Measurements from ENCODE around the gene SLC2A10.

DNA sequence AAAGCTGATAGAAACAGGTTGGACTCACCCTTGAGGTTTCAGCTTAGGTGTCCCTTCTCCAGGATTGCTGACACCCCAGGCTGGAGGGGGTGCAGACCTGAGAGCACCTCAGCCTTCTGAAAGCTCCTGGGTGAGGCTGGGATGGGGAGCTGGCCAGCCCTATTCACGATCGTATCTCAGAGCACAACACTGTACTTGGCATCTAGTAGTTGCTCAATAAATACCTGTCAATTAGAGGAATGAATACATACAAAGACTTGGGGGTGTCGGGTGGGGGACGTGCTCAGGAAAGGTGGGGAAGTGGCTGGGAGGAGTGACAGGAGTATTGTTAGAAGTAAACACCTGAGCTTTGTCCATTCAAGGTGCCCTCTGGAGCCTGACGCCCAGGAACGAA, 61.7 kb downstream of the SLC2A10 start:
- TF ChIP-seq, protein P1, sequence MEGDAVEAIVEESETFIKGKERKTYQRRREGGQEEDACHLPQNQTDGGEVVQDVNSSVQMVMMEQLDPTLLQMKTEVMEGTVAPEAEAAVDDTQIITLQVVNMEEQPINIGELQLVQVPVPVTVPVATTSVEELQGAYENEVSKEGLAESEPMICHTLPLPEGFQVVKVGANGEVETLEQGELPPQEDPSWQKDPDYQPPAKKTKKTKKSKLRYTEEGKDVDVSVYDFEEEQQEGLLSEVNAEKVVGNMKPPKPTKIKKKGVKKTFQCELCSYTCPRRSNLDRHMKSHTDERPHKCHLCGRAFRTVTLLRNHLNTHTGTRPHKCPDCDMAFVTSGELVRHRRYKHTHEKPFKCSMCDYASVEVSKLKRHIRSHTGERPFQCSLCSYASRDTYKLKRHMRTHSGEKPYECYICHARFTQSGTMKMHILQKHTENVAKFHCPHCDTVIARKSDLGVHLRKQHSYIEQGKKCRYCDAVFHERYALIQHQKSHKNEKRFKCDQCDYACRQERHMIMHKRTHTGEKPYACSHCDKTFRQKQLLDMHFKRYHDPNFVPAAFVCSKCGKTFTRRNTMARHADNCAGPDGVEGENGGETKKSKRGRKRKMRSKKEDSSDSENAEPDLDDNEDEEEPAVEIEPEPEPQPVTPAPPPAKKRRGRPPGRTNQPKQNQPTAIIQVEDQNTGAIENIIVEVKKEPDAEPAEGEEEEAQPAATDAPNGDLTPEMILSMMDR (IDR thresholded peaks at IDR 0.05): no peak
- TF ChIP-seq SIN3A (IDR thresholded peaks at IDR 0.05; ENCODE audit: borderline replicate concordance, insufficient read depth, low read depth, low read length): no peak
- TF ChIP-seq POLR2AphosphoS5 (IDR thresholded peaks at IDR 0.05; ENCODE audit: low read depth, low read length): no peak
- TF ChIP-seq, protein P2, sequence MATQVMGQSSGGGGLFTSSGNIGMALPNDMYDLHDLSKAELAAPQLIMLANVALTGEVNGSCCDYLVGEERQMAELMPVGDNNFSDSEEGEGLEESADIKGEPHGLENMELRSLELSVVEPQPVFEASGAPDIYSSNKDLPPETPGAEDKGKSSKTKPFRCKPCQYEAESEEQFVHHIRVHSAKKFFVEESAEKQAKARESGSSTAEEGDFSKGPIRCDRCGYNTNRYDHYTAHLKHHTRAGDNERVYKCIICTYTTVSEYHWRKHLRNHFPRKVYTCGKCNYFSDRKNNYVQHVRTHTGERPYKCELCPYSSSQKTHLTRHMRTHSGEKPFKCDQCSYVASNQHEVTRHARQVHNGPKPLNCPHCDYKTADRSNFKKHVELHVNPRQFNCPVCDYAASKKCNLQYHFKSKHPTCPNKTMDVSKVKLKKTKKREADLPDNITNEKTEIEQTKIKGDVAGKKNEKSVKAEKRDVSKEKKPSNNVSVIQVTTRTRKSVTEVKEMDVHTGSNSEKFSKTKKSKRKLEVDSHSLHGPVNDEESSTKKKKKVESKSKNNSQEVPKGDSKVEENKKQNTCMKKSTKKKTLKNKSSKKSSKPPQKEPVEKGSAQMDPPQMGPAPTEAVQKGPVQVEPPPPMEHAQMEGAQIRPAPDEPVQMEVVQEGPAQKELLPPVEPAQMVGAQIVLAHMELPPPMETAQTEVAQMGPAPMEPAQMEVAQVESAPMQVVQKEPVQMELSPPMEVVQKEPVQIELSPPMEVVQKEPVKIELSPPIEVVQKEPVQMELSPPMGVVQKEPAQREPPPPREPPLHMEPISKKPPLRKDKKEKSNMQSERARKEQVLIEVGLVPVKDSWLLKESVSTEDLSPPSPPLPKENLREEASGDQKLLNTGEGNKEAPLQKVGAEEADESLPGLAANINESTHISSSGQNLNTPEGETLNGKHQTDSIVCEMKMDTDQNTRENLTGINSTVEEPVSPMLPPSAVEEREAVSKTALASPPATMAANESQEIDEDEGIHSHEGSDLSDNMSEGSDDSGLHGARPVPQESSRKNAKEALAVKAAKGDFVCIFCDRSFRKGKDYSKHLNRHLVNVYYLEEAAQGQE (IDR thresholded peaks at IDR 0.05; ENCODE audit: insufficient read depth in 1 of 2, low read depth in 2 of 2, low read length in 1 of 2): no peak
- TF ChIP-seq TCF7L2 (IDR thresholded peaks at IDR 0.05; ENCODE audit: low read depth, low read length): no peak

Measured in Panc1 (cell line).